KG1 (cell line): ENCODE results near the gene E2F4.

Experiments used
- DNase-seq: peaks from one replicate; lab custom pipeline; 2025; lab: John Stamatoyannopoulos, UW

E2F4 gene

GRCh38 chr16:67235816-67236562 is 44.0 kb downstream of the E2F4 start:
- no peak for DNase-seq

- no peak for DNase-seq
Measured at GRCh38 chr16:67236563-67237395, 44.8 kb downstream of the E2F4 start.

GRCh38 chr16:67237396-67238277 is 45.7 kb downstream of the E2F4 start:
- no peak for DNase-seq

GRCh38 chr16:67238278-67238575 is 46.3 kb downstream of the E2F4 start:
- no peak for DNase-seq

- no peak for DNase-seq
Measured at GRCh38 chr16:67238806-67239470, 47.0 kb downstream of the E2F4 start.

GRCh38 chr16:67240506-67240905 is 48.6 kb downstream of the E2F4 start:
- no peak for DNase-seq

GRCh38 chr16:67241008-67241900 is 49.3 kb downstream of the E2F4 start:
- DNase-seq = no peak

GRCh38 chr16:67242138-67242730 is 50.3 kb downstream of the E2F4 start:
- no peak for DNase-seq

GRCh38 chr16:67243481-67243880 is 51.5 kb downstream of the E2F4 start:
- DNase-seq = no peak

- peak; percentile 89 for DNase-seq
Measured at GRCh38 chr16:67244387-67245185, 52.6 kb downstream of the E2F4 start.

- DNase-seq = no peak
Measured at GRCh38 chr16:67245186-67245585, 53.2 kb downstream of the E2F4 start.

- no peak for DNase-seq
Measured at GRCh38 chr16:67245674-67246080, 53.7 kb downstream of the E2F4 start.

GRCh38 chr16:67246081-67246755 is 54.3 kb downstream of the E2F4 start:
- DNase-seq = no peak

GRCh38 chr16:67246756-67247191 is 54.8 kb downstream of the E2F4 start:
- DNase-seq = no peak

GRCh38 chr16:67247192-67248072 is 55.5 kb downstream of the E2F4 start, which contains the start of gene FHOD1:
FHOD1 (minus strand) TSS chr16:67247481; CDS start chr16:67247410, 71 bp downstream.
- peak; percentile 94 for DNase-seq

- no peak for DNase-seq
Measured at GRCh38 chr16:67248073-67248400, 56.1 kb downstream of the E2F4 start.
